ENCODE measurements around the gene PLCL2. TPM values are rescaled to one million over a fixed set of nuclear protein-coding genes. Genes with fewer than 3 reads are reported as not detected.

The PLCL2 gene
- total RNA-seq, 1 donor from 2014 or later = 12.2 TPM

DNA sequence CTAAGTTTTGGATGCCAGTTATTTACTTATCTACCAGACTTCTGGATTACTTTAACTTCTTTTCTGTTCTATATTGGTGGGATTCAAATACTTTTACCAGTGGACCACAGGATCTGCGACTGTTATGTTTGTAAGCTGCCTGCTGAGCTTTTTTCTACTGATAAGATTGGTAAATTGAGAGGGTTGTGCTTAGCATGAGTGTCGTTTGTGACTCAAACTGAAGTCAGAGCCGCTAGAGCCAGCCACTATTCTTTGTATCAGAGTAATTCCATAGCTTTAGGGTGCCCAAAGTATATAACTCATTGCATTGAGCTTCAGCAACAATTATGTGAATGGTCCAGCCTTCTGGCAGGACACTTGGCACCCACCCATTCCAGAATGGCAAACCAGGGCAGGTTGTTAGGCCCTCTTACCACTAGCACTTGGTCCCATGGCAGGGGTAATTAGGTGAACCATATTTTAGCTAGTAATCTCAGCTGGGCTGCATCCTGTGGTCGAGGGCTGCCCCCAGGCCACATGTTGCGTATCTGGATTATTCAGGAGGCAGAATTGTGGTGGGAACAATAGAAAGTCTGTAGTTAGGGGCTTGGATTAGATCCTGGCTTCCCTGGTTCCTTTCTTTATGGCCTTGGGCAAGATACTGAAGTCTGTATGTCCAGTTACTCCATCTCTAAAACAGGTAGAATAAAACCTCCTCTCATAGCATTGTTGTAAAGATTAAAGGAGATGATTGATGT lies 6.0 kb downstream of the PLCL2 start:
- DNase-seq (ENCODE audit: low spot score) = no peak

- no peak for DNase-seq (ENCODE audit: low spot score)
These were observed 9.0 kb downstream of the PLCL2 start for GRCh38 chr3:16893618-16894200.

DNA sequence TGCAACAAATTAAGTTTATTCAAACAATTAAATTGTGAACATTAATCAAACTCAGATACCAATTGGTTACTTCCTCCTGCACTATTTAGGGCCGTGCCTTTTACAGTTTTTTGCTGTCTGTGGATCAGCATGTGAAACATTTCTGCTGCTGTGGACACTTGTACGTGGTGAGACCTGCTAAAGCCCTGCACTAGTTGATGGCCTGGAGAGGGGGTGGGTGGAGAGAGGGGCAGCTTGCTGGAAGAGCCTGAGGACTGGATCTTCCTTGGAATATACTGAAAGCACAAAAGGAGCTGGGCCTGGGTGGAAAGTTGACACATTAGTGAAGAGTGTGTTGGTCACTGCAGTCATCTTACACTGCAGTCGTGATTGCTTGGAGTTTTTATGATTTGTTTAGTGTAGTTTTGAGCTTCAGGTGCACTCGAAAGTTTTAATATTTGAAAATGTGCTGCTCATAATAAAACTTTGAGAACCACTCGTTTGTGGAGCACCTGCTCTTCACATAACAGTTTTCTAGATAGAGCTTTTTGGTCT lies 11.4 kb downstream of the PLCL2 start:
- no peak for DNase-seq (ENCODE audit: low spot score)

- DNase-seq (ENCODE audit: low spot score) = no peak
These were observed 12.1 kb downstream of the PLCL2 start for GRCh38 chr3:16896820-16897219.

- DNase-seq (ENCODE audit: low spot score) = no peak
These were observed 12.6 kb downstream of the PLCL2 start for GRCh38 chr3:16897254-16897926.

DNA sequence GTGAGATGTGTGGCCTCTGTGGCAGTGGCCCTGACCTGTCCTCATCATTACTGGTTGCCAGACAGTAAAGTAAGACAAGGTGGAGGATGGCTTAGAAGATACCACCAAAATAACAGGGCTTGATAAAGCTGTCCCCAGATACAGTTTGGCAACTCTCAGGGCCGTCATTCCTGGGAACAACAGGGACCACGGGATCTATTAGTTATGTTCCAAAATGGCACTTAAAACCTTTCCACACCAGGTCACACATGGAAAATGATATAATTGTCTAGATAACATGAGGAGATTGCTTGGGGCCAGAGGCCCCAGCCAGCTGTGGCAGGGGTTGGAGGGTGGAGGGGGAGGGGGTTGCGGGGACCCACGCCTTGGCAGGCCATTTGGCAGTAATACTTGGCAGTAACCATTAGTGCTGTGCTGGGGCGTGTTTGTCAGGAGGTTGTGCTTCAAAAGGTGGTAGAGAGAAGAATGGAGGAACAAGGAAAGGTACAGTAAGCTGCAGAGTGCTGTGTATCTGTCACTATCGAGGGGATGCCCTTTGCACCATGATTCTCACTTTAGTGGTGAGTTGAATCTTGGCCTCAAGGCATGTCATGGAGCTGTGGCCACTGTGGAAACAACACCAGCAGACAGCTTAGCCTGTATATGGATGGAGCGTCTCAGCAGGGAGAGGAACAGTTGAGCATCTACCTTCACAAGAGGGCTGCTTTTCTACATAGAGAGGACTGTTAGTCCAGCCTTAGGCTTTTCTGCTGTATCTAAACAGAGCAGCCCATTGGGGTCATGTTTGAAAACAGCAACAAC lies 14.0 kb downstream of the PLCL2 start:
- DNase-seq (ENCODE audit: low spot score) = no peak

DNA sequence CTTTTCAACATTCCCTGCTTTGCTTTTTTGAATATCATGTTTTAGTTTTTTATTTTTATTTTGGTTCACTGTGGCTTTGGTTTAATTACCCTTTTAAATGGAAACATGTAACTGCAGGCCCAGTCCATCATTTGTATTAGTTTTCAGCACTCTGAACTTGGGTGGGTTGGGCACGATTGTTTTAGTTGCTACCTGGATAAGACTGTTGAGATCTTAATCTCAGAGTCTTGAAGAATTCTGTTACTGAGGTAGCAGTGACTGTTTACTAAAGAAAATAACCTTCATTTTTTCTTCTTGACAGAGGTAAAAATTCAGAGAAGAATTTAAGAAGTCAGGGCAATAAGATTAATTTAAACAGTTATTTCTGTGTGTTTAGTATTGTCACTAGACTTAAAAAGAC lies 15.2 kb downstream of the PLCL2 start:
- no peak for DNase-seq (ENCODE audit: low spot score)

DNA sequence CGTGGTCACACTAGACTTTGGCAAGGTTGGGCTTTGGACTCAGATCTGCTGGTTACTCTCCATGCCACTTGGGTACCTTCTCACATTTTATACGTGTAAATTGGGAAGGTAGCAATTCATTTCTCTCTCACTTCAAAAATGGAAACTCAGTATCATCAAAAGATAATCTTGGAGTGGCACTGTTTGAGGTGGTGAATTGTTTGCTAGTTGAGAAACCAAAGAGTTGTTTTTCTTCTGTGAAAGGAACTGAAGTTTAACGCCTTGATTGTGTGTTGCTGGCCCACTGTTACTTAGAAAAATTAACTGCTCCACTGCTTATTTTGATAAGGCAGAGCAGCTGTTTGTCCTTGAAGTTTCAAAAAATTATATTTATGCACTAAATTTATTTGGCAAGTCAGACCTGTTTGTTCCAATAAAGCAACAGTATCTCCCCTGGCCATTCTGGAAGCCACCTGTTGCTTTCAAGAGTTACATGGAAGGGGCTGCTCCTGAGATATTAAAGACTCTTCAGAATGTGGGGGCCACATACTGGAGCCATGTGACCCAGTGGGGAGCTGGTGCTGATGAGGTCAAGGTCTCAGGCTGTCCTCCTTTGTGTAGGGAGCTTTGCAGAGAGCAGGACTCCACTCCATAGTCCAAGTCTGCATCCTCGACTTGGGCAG lies 16.2 kb downstream of the PLCL2 start:
- DNase-seq (ENCODE audit: low spot score) = no peak

- no peak for DNase-seq (ENCODE audit: low spot score)
These were observed 20.0 kb downstream of the PLCL2 start for GRCh38 chr3:16904423-16905417.

DNA sequence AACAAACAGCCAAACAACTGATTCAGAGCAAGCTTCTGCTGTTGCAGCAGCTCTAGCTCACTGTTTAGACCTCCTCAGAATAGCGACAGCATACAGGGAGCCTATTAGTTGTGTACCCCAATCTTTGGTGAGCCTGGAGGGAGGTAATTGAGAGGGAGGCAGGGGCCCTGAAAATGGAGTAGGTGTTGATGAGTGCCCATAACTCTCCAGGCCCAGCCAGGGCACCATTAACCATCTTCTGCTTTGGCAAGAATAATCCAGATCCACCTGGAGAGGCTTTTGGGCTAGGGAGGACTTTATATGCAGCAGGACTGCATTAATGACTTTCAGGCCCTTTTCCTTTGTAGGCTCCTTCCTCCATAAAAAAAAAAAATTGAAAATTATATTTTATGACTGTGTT lies 20.9 kb downstream of the PLCL2 start:
- DNase-seq (ENCODE audit: low spot score) = no peak

- DNase-seq (ENCODE audit: low spot score) = no peak
These were observed 21.9 kb downstream of the PLCL2 start for GRCh38 chr3:16906682-16907081.

DNA sequence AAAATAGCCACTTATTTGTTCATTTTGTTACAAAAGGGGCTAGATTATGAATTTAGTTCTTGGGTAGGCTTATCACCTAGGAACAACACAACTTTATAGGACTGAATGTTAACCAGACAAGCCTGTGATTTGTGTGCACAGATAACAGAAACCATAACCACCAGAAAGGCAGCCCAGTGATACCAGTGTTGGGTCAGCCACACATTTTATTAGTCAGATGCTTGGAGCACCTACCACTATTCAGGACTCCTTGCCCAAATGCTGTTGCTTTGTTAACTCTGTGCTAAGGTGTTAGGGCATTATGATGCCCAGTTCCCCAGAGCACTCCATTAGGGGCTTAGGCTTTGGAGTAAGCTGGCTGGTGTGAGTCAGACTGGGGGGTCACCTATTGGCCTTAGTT lies 22.5 kb downstream of the PLCL2 start:
- no peak for DNase-seq (ENCODE audit: low spot score)

GRCh38 chr3:16908016-16908807 lies 23.5 kb downstream of the PLCL2 start:
- no peak for DNase-seq (ENCODE audit: low spot score)

DNA sequence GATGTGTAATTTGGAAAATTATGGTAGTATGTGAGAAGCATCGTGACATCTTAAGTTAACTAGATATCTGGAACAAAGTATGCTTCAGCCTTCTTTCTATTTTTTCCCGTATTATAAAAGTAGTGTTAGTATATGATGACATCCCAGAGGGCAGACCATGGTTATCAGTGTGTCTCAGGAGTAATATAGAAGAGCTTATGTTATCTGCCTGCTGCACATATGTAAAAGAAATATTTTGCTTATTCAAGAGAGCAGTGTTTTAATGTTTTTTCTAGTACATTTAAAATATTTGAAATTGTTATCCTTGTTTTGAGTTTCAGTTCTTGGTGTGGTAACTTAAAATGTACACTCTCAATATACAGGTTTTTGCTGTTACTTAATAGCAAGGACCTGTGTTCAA lies 24.1 kb downstream of the PLCL2 start:
- DNase-seq (ENCODE audit: low spot score) = no peak

DNA sequence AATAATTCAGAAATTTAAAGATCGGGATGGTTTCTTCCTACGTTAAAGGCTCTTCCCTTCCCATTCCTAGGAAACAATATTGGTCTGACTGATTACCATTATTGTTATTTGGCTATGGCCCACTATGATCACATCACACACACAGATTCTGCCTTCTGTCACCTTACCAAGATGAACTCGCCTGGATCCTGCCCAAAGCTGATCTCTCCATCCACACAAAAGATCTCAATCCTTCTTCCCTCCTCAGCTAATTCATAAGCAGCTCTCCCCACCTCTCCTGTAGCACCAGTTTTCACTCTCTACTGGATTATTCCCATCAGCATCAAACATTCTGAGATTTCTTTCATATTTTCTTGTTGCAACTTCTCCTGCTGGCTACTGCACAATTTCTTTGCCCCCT lies 25.0 kb downstream of the PLCL2 start:
- no peak for DNase-seq (ENCODE audit: low spot score)

- no peak for DNase-seq (ENCODE audit: low spot score)
These were observed 25.5 kb downstream of the PLCL2 start for GRCh38 chr3:16910207-16910606.

DNA sequence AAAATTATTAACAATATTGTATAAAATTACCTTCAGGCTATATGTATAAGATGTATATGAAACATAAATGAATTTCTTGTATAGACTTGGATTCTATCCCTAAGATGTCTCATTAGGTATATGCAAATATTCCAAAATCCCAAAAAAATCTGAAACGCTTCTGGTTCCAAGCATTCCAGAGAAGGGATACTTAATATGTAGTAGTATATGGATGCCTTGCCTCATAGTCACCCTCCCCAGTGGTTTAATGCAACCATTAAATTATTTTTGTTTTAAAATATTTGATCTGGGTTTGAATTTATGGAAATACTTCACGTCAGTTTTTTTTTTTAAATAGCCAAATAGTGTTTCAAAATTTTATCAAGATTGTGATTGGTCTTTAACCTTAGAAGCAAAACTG lies 27.2 kb downstream of the PLCL2 start:
- DNase-seq (ENCODE audit: low spot score) = no peak

DNA sequence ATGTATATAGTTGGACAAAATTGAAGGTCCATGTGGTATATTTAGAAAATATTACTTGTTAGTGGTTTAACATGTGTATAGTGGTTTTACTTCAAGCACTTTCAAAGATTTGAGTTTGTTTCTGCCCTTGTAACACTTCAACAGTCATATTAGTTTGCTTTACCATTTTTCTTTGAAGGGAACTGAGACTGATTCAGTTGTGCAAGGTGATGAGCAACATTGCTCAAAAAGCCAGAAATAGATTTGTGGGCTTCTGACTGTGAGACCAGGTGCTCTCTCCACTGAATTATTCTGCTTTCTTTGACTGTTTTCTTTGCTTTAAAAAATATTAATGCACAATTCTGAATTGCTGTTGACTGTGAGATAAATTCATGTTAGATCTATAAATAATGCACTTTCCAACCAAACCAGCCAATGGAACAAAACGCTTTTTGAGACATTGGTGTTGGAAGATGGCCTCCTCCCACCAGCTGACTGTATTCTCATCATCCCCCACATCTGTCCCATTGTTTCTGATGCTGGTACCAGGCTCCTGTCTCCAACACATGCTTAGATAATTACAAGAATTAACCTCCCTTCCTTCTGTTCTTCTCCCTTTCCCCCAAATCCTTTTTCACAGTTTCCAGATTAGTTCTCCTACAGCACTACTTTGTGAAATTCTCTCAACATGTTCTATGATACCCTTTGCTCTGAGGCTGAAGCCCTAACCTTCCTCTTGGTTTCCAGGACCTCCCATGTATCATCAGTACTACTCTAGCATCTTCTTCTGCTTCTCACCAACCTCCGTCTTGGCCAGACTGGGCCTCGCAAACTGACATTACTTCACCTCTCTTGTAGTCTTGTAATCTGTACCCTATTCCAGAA lies 27.9 kb downstream of the PLCL2 start:
- no peak for DNase-seq (ENCODE audit: low spot score)

All from mesenteric fat pad (tissue), 1 donor.